ENCODE measurements around the gene AASDHPPT.

Gene AASDHPPT

DNA sequence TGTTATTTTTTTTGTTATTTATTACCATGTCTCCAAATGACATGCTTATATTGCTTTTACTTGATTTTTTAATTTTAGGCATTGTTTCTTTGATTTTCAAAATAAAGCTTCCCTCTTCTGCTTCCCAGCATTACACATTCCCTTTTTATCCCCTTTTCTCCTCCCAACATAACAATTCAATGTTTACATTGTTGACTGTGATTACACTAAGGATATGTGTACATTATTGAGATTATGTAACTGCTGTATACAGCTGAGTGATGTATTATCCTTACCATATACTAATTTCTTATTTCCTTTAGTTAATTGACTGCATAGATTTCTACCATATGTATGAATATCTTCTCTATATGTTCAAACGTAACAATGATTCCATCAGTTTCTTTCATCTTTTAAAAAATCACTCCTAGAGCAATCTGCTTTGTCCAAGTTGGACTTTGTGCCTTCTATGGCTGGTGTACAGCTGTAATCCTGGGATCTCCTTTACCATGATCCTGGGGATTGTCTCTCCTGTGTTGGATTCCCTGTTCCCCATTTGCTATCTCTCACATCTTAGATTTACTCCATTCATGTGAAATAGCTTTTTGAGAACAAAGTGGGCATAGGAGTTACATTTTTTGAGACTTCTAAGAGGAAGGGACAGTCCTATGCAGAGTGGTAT, 21.6 kb downstream of the AASDHPPT start:
- peaks cover 53% of the 10 kb centered on the region for H3K36me3 ChIP-seq (ENCODE audit: insufficient read depth, low read length)
- H2AFZ ChIP-seq (ENCODE audit: low read length): no peak overlapping the region
- no peak for TF ChIP-seq EZH2phosphoT487 (IDR thresholded peaks at IDR 0.05; ENCODE audit: borderline replicate concordance)
- TF ChIP-seq, protein P1, sequence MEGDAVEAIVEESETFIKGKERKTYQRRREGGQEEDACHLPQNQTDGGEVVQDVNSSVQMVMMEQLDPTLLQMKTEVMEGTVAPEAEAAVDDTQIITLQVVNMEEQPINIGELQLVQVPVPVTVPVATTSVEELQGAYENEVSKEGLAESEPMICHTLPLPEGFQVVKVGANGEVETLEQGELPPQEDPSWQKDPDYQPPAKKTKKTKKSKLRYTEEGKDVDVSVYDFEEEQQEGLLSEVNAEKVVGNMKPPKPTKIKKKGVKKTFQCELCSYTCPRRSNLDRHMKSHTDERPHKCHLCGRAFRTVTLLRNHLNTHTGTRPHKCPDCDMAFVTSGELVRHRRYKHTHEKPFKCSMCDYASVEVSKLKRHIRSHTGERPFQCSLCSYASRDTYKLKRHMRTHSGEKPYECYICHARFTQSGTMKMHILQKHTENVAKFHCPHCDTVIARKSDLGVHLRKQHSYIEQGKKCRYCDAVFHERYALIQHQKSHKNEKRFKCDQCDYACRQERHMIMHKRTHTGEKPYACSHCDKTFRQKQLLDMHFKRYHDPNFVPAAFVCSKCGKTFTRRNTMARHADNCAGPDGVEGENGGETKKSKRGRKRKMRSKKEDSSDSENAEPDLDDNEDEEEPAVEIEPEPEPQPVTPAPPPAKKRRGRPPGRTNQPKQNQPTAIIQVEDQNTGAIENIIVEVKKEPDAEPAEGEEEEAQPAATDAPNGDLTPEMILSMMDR (conservative IDR thresholded peaks at IDR 0.05; ENCODE audit: low read length): no peak
- no peaks in the 10 kb centered on the region for H3K4me1 ChIP-seq (ENCODE audit: insufficient read depth, low read length, poor library complexity, severe bottlenecking)
- H3K4me3 ChIP-seq (ENCODE audit: low read length, poor library complexity, severe bottlenecking): no peak overlapping the region
- H3K9me2 ChIP-seq (replicated peaks; ENCODE audit: low read depth, low read length): no peaks in the 10 kb centered on the region
- no peak overlapping the region for H3K4me2 ChIP-seq (ENCODE audit: low read depth, low read length, poor library complexity, severe bottlenecking)
- H3K79me2 ChIP-seq (ENCODE audit: insufficient read depth, low read length): 0 out of 2 replicates have a peak, but pooled peaks cover 1% of the 10 kb centered on the region
- H3F3A ChIP-seq (ENCODE audit: low read depth): no peaks in the 10 kb centered on the region
- H3K9me3 ChIP-seq (ENCODE audit: insufficient read depth, low read depth, low read length): no peaks in the 10 kb centered on the region
- H4K20me1 ChIP-seq (ENCODE audit: insufficient read depth, low read length, poor library complexity, severe bottlenecking): peaks cover 2% of the 10 kb centered on the region
- no peak overlapping the region for H3K9ac ChIP-seq (ENCODE audit: low read depth, low read length, poor library complexity, severe bottlenecking)
- H3K27me3 ChIP-seq (ENCODE audit: insufficient read depth, low read length, poor library complexity, severe bottlenecking): no peaks in the 10 kb centered on the region

DNA sequence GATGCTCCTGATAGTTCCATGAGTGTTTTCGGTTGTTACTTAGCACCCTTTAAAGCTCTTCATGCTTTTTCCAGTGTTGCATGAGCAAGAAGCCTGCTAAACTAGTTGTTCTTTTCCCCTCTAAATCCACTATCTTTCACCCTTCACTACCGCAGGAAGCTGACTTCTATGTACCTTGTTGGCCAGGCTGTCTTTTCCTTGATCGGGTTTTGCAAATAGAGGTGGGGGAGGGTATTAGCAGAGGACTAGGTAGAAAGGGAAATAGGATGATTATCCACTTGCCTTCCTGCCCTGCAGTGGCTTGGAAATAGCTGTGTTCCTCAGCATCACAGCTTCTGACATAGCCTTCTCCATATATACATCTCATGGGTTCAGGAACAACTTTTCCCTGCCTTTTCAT, 23.9 kb downstream of the AASDHPPT start:
- Histone ChIP-seq H3K79me2 (ENCODE audit: insufficient read depth, low read length) (no peaks in the 10 kb centered on the region), H3K9ac (ENCODE audit: low read depth, low read length, poor library complexity, severe bottlenecking) (no peak overlapping the region), H3K4me3 (ENCODE audit: low read length, poor library complexity, severe bottlenecking) (no peak overlapping the region), H4K20me1 (ENCODE audit: insufficient read depth, low read length, poor library complexity, severe bottlenecking) (no peaks in the 10 kb centered on the region), H3K36me3 (ENCODE audit: insufficient read depth, low read length) (peaks cover 30% of the 10 kb centered on the region), H3K4me2 (ENCODE audit: low read depth, low read length, poor library complexity, severe bottlenecking) (no peak overlapping the region), H3K9me3 (ENCODE audit: insufficient read depth, low read depth, low read length) (no peaks in the 10 kb centered on the region), H3K9me2 (replicated peaks; ENCODE audit: low read depth, low read length) (no peaks in the 10 kb centered on the region), H3K27me3 (ENCODE audit: insufficient read depth, low read length, poor library complexity, severe bottlenecking) (no peaks in the 10 kb centered on the region), H3F3A (ENCODE audit: low read depth) (no peaks in the 10 kb centered on the region), H2AFZ (ENCODE audit: low read length) (no peak overlapping the region), H3K4me1 (ENCODE audit: insufficient read depth, low read length, poor library complexity, severe bottlenecking) (no peaks in the 10 kb centered on the region)
- TF ChIP-seq, protein P1 (conservative IDR thresholded peaks at IDR 0.05; ENCODE audit: low read length): no peak

DNA sequence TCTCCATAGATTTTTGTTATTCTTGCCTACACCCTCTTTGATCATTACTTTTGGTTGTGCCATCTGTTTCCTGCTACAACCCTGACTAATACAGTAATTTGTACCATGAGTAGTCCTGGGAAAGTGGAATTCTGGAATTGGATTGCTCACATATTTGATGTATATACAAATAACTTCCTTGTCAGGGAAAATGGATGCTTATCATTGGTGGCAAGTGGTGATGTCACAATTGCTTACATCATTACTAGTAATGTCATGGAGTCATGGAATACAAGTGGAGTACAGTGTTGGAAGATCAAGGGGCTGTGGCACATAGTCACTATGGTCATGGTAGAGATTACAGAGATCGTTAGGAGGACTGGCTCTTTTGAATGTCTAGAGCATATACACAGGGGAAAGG, 24.4 kb downstream of the AASDHPPT start:
- Histone ChIP-seq H3K9me2 (replicated peaks; ENCODE audit: low read depth, low read length) (no peaks in the 10 kb centered on the region), H2AFZ (ENCODE audit: low read length) (no peak overlapping the region), H3K27me3 (ENCODE audit: insufficient read depth, low read length, poor library complexity, severe bottlenecking) (no peaks in the 10 kb centered on the region), H3K4me3 (ENCODE audit: low read length, poor library complexity, severe bottlenecking) (no peak overlapping the region), H3F3A (ENCODE audit: low read depth) (no peaks in the 10 kb centered on the region), H3K36me3 (ENCODE audit: insufficient read depth, low read length) (peaks cover 26% of the 10 kb centered on the region), H3K79me2 (ENCODE audit: insufficient read depth, low read length) (no peaks in the 10 kb centered on the region), H3K9me3 (ENCODE audit: insufficient read depth, low read depth, low read length) (no peaks in the 10 kb centered on the region), H3K9ac (ENCODE audit: low read depth, low read length, poor library complexity, severe bottlenecking) (no peak overlapping the region), H3K4me2 (ENCODE audit: low read depth, low read length, poor library complexity, severe bottlenecking) (no peak overlapping the region), H4K20me1 (ENCODE audit: insufficient read depth, low read length, poor library complexity, severe bottlenecking) (no peaks in the 10 kb centered on the region), H3K4me1 (ENCODE audit: insufficient read depth, low read length, poor library complexity, severe bottlenecking) (no peaks in the 10 kb centered on the region)
- TF ChIP-seq, protein P1 (conservative IDR thresholded peaks at IDR 0.05; ENCODE audit: low read length): no peak
- no peak for TF ChIP-seq EZH2phosphoT487 (IDR thresholded peaks at IDR 0.05; ENCODE audit: borderline replicate concordance)
